Measurements from ENCODE around the gene KIF2A.

The KIF2A gene

DNA sequence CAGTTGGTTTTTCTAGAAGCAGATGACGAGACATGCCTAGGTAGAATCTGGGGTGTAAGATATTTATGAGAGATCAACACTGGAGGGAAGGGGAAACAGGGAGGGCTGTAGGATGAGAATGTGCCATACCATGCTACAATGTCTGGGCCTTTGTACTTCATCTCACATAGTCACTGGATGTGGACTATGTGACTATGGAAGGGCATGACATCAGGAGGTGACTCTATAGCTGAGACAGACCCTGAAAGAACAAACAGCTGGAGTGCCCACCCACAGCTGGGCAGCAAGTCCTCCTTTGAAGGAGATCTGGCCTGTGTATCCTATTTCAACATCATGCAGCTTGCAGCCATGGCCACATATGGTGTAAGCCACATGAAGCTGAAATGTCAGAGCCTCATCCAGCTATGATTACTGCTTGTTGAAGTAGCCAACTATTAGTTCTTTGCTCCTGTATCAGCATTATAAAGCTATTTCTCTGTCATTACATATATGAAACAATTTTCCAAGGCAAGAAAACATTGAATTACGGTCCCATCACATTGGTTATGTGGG lies 46.2 kb upstream of the KIF2A start:
- no peak overlapping the region for H3K27ac ChIP-seq (ENCODE audit: low read depth, low read length, poor library complexity, severe bottlenecking)
- no peak overlapping the region for H2AFZ ChIP-seq (ENCODE audit: low read length)
- no peak overlapping the region for H3K4me3 ChIP-seq (ENCODE audit: low read depth, low read length, poor library complexity, severe bottlenecking)
- H3K4me2 ChIP-seq (ENCODE audit: low read length) = no peak overlapping the region
- H3K27me3 ChIP-seq (ENCODE audit: insufficient read depth, low read length) = no peaks in the 10 kb centered on the region
- H3K9me2 ChIP-seq (ENCODE audit: low read depth, low read length) = no peaks in the 10 kb centered on the region
- H4K20me1 ChIP-seq (ENCODE audit: insufficient read depth, low read length) = no peaks in the 10 kb centered on the region
- no peaks in the 10 kb centered on the region for H3K9me3 ChIP-seq (ENCODE audit: low read length)
- no peaks in the 10 kb centered on the region for H3K79me2 ChIP-seq (ENCODE audit: insufficient read depth, low read length)
- TF ChIP-seq, protein P1, sequence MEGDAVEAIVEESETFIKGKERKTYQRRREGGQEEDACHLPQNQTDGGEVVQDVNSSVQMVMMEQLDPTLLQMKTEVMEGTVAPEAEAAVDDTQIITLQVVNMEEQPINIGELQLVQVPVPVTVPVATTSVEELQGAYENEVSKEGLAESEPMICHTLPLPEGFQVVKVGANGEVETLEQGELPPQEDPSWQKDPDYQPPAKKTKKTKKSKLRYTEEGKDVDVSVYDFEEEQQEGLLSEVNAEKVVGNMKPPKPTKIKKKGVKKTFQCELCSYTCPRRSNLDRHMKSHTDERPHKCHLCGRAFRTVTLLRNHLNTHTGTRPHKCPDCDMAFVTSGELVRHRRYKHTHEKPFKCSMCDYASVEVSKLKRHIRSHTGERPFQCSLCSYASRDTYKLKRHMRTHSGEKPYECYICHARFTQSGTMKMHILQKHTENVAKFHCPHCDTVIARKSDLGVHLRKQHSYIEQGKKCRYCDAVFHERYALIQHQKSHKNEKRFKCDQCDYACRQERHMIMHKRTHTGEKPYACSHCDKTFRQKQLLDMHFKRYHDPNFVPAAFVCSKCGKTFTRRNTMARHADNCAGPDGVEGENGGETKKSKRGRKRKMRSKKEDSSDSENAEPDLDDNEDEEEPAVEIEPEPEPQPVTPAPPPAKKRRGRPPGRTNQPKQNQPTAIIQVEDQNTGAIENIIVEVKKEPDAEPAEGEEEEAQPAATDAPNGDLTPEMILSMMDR (IDR thresholded peaks at IDR 0.05; ENCODE audit: low read length) = no peak
- no peak for TF ChIP-seq EZH2 (IDR thresholded peaks at IDR 0.05; ENCODE audit: borderline replicate concordance, low read length)
- no peak overlapping the region for H3K9ac ChIP-seq (ENCODE audit: low read length)
- H3F3A ChIP-seq (ENCODE audit: insufficient read depth, low read length) = no peaks in the 10 kb centered on the region
- H3K4me1 ChIP-seq (ENCODE audit: insufficient read depth, low read length, severe bottlenecking) = peaks cover 20% of the 10 kb centered on the region
- H3K36me3 ChIP-seq (ENCODE audit: insufficient read depth, low read length) = no peaks in the 10 kb centered on the region

DNA sequence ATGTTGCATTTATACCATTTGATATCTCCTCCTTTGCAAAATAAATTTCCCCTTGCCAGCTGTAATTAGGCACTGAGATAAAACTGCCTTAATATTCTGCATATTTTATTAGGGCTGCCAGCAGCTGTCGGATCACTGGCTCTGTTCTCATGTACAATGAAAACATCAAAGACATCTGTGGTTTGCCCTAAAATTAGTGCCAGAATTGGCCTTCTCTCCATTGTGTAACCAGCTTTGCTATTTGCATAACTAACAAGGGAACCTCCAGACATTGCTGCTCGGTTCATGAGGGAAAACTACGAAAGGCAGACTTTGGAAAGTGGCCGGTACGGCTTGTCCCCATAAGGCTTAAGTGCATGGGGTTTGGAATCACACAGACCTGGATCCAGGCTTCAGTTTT lies 45.5 kb upstream of the KIF2A start:
- TF ChIP-seq EZH2 (IDR thresholded peaks at IDR 0.05; ENCODE audit: borderline replicate concordance, low read length) = no peak
- TF ChIP-seq, protein P1 (IDR thresholded peaks at IDR 0.05; ENCODE audit: low read length) = no peak
- H4K20me1 ChIP-seq (ENCODE audit: insufficient read depth, low read length) = no peaks in the 10 kb centered on the region
- H3K4me1 ChIP-seq (ENCODE audit: insufficient read depth, low read length, severe bottlenecking) = peaks cover 20% of the 10 kb centered on the region
- H2AFZ ChIP-seq (ENCODE audit: low read length) = no peak overlapping the region
- H3K9ac ChIP-seq (ENCODE audit: low read length) = no peak overlapping the region
- no peak overlapping the region for H3K4me2 ChIP-seq (ENCODE audit: low read length)
- H3K27me3 ChIP-seq (ENCODE audit: insufficient read depth, low read length) = no peaks in the 10 kb centered on the region
- no peaks in the 10 kb centered on the region for H3K9me2 ChIP-seq (ENCODE audit: low read depth, low read length)
- H3K27ac ChIP-seq (ENCODE audit: low read depth, low read length, poor library complexity, severe bottlenecking) = no peak overlapping the region
- H3K4me3 ChIP-seq (ENCODE audit: low read depth, low read length, poor library complexity, severe bottlenecking) = no peak overlapping the region
- H3K36me3 ChIP-seq (ENCODE audit: insufficient read depth, low read length) = no peaks in the 10 kb centered on the region
- no peaks in the 10 kb centered on the region for H3K9me3 ChIP-seq (ENCODE audit: low read length)
- H3K79me2 ChIP-seq (ENCODE audit: insufficient read depth, low read length) = no peaks in the 10 kb centered on the region
- no peaks in the 10 kb centered on the region for H3F3A ChIP-seq (ENCODE audit: insufficient read depth, low read length)

DNA sequence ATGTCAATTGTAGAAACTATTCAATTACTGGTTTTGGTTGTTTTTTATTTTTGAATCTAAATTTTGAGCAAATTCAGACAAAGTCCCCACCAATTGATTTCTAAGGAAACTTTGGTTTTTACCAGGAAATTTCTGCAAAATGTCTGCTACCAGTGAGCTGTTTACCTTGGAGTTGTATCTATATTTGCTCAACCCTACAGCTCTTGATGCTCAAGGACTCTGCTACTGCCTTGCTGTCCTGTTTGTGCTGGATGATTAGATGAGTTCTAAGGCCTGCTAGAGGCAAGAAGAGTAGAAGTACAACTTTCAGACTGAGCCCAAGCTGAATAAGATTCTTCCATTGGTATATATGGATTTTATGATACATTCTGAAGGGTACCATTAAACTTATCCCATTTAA lies 42.6 kb upstream of the KIF2A start:
- H3K27ac ChIP-seq (ENCODE audit: low read depth, low read length, poor library complexity, severe bottlenecking) = no peak overlapping the region
- no peaks in the 10 kb centered on the region for H4K20me1 ChIP-seq (ENCODE audit: insufficient read depth, low read length)
- no peak overlapping the region for H3K9ac ChIP-seq (ENCODE audit: low read length)
- no peaks in the 10 kb centered on the region for H3K9me3 ChIP-seq (ENCODE audit: low read length)
- H3K4me1 ChIP-seq (ENCODE audit: insufficient read depth, low read length, severe bottlenecking) = peaks cover 12% of the 10 kb centered on the region
- H3K4me3 ChIP-seq (ENCODE audit: low read depth, low read length, poor library complexity, severe bottlenecking) = no peak overlapping the region
- no peaks in the 10 kb centered on the region for H3K36me3 ChIP-seq (ENCODE audit: insufficient read depth, low read length)
- H3K27me3 ChIP-seq (ENCODE audit: insufficient read depth, low read length) = no peaks in the 10 kb centered on the region
- no peak for TF ChIP-seq EZH2 (IDR thresholded peaks at IDR 0.05; ENCODE audit: borderline replicate concordance, low read length)
- TF ChIP-seq, protein P1 (IDR thresholded peaks at IDR 0.05; ENCODE audit: low read length) = no peak
- no peaks in the 10 kb centered on the region for H3K9me2 ChIP-seq (ENCODE audit: low read depth, low read length)
- H3K4me2 ChIP-seq (ENCODE audit: low read length) = no peak overlapping the region
- H2AFZ ChIP-seq (ENCODE audit: low read length) = no peak overlapping the region
- no peaks in the 10 kb centered on the region for H3F3A ChIP-seq (ENCODE audit: insufficient read depth, low read length)
- H3K79me2 ChIP-seq (ENCODE audit: insufficient read depth, low read length) = no peaks in the 10 kb centered on the region

All from OCI-LY1 (cell line).